ENCODE results near the gene PSMG1. TPM values are rescaled to one million over a fixed set of nuclear protein-coding genes. Genes with fewer than 3 reads are reported as not detected.

PSMG1 gene
- total and polyA plus RNA-seq, 12 donors, result 14.8 to 29.4 (median 25.5) TPM

- DNase-seq, result no peak
Observed at GRCh38 chr21:39189857-39190604, 6.8 kb upstream of the PSMG1 start.

DNA sequence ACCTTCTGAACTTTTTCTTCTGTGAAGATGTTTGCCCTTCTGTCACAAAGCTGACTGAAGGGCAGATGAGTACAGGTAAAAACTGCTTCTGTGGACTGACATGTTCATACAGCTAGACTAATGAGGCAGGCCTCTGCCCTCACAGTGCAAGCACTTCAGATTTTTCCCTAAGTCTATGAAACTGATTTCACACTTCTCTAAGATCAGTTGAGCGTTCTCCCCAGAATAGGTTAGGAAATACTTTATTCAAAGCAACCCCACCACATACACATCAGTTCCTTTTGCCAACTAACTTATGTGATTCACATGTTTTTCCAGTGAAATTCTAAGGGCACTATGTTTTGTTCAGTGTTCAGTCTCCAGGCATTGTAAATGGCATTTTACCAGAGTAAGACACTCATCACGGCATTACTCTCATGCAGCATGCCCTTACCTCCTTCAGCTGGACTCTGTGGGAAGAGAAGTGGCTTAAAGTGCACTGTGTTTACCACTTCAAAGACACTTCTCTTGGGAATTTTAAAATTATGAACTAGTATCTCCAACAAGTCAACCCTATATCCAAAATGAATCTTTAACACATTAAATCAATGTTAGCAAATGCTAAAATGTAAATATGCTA lies 5.4 kb upstream of the PSMG1 start:
- ATAC-seq (no peak), DNase-seq (no peak)
- no peak overlapping the region for H3K4me3 ChIP-seq
- no peaks in the 10 kb centered on the region for H3K9me3 ChIP-seq
- H3K36me3 ChIP-seq, result peaks cover 0 to 22% (median under 1%) of the 10 kb centered on the region in 9 donors
- TF ChIP-seq, protein P1, sequence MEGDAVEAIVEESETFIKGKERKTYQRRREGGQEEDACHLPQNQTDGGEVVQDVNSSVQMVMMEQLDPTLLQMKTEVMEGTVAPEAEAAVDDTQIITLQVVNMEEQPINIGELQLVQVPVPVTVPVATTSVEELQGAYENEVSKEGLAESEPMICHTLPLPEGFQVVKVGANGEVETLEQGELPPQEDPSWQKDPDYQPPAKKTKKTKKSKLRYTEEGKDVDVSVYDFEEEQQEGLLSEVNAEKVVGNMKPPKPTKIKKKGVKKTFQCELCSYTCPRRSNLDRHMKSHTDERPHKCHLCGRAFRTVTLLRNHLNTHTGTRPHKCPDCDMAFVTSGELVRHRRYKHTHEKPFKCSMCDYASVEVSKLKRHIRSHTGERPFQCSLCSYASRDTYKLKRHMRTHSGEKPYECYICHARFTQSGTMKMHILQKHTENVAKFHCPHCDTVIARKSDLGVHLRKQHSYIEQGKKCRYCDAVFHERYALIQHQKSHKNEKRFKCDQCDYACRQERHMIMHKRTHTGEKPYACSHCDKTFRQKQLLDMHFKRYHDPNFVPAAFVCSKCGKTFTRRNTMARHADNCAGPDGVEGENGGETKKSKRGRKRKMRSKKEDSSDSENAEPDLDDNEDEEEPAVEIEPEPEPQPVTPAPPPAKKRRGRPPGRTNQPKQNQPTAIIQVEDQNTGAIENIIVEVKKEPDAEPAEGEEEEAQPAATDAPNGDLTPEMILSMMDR (IDR thresholded peaks at IDR 0.05), result no peak
- intact Hi-C loops (cut with DNase I), result loop anchor here in 3 of 10 donors (5.0 to 10.0 kb wide), 2 partner anchors 196 to 199 kb away; a partner anchor contains a TSS
- WGBS, 2 donors, result 87 to 91% methylated on average over 2 of the region's 2 CpGs
- peaks cover 0 to 15% (median 9%) of the 10 kb centered on the region in 9 donors for H3K4me1 ChIP-seq
- no peaks in the 10 kb centered on the region for H3K27me3 ChIP-seq
- H3K27ac ChIP-seq, result no peak overlapping the region

More at GRCh38 chr21:39189857-39190604, 6.8 kb upstream of the PSMG1 start:
- no peak for ATAC-seq
- Histone ChIP-seq H3K36me3 (peaks cover 0 to 36% (median 5%) of the 10 kb centered on the region in 9 donors), H3K27me3 (no peaks in the 10 kb centered on the region), H3K4me1 (peaks cover 0 to 7% (median 0%) of the 10 kb centered on the region in 9 donors), H3K27ac (no peak overlapping the region), H3K9me3 (no peaks in the 10 kb centered on the region), H3K4me3 (no peak overlapping the region)
- TF ChIP-seq, protein P1 (IDR thresholded peaks at IDR 0.05), result no peak
- intact Hi-C loops (cut with DNase I), result loop anchor here in 3 of 10 donors (5.0 to 10.0 kb wide), 3 partner anchors 75 to 197 kb away; a partner anchor contains a TSS

DNA sequence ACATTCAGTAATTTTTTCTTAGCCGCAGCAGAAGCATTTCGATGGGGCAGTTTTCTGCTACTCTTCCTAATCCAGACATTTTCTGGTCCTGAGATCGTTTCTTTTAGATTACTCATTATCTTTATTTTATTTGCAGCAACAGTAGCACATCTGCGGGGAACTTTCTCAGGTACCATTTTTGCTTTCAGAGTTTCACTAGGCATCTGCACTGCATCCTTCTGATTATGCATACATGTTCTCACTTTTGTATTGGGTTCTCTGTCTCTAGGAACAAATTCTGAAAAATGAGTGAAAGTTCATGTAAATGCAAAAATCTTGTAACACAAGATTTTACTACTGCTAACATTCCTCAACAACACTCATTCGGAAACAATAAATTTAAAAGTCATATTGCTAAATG lies 3.9 kb upstream of the PSMG1 start:
- 84 to 86% methylated on average over 5 of the region's 5 CpGs for WGBS, 2 donors

GRCh38 chr21:39186676-39187075 lies 3.4 kb upstream of the PSMG1 start:
- ATAC-seq (no peak), DNase-seq (no peak)
- H3K4me1 ChIP-seq, result peaks cover 0 to 26% (median 20%) of the 10 kb centered on the region in 9 donors
- H3K9me3 ChIP-seq, result no peaks in the 10 kb centered on the region
- H3K27ac ChIP-seq, result no peak overlapping the region
- peaks cover 0 to 13% (median 0%) of the 10 kb centered on the region in 9 donors for H3K36me3 ChIP-seq
- intact Hi-C loops (cut with DNase I), result loop anchor here in 3 of 10 donors (5.0 to 10.0 kb wide), 2 partner anchors 198 to 201 kb away; a partner anchor contains a TSS
- H3K4me3 ChIP-seq, result no peak overlapping the region
- no peaks in the 10 kb centered on the region for H3K27me3 ChIP-seq
- TF ChIP-seq, protein P1 (IDR thresholded peaks at IDR 0.05), result no peak

More for the DNA sequence above, 3.9 kb upstream of the PSMG1 start:
- no peak overlapping the region for H3K27ac ChIP-seq
- DNase-seq, result no peak
- H3K4me3 ChIP-seq, result no peak overlapping the region
- TF ChIP-seq, protein P1 (IDR thresholded peaks at IDR 0.05), result no peak
- no peaks in the 10 kb centered on the region for H3K27me3 ChIP-seq
- no peak for ATAC-seq
- peaks cover 0 to 15% (median 0%) of the 10 kb centered on the region in 9 donors for H3K36me3 ChIP-seq
- intact Hi-C loops (cut with DNase I), result loop anchor here in 3 of 10 donors (5.0 to 10.0 kb wide), 2 partner anchors 198 to 200 kb away; a partner anchor contains a TSS
- H3K4me1 ChIP-seq, result peaks cover 0 to 23% (median 15%) of the 10 kb centered on the region in 9 donors
- H3K9me3 ChIP-seq, result no peaks in the 10 kb centered on the region
